ENCODE measurements around the gene A1CF.

GRCh38 chr10:50862719-50863118 lies 22.7 kb downstream of the A1CF start:
- no peak for TF ChIP-seq CTCF (IDR thresholded peaks at IDR 0.05)
- no peak for TF ChIP-seq POLR2A (IDR thresholded peaks at IDR 0.05)
